Measurements from ENCODE around the gene GORASP2. TPM values are rescaled to one million over a fixed set of nuclear protein-coding genes. Genes with fewer than 3 reads are reported as not detected.

Gene GORASP2
- total and polyA plus RNA-seq, 2 of the 8 experiments (the other 6 are each of a cell fraction or from before 2014, with no cell fraction given), result 86.8 to 214 TPM

DNA sequence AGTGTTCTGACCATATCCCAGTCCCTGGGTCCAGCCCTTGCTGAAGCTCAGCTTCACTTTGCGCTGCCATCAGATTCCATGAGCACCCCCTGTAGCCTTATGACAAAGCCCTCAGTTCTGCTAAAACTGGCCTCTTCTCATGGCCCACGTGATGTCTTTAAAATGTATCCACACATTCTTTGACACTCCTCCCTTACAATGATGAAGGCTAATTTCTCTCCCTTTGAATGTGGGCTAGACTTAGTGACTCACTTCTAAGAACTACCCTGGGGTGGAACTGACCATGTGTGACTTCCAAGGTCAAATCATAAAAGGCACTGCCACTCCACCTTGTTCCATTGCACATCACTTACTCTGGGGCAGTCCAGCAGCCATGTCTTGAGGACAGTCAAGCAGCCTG is 45.4 kb upstream of the GORASP2 start:
- H3K56ac ChIP-seq (replicated peaks; ENCODE audit: insufficient read length, low read depth, low read length), result no peak overlapping the region
- no peak overlapping the region for H3K9ac ChIP-seq (replicated peaks in 1 of 4; ENCODE audit: extremely low read depth in 1 of 4, low read depth in 3 of 4, low read length in 3 of 4)
- H3K79me1 ChIP-seq (ENCODE audit: low read depth, low read length), result no peaks in the 10 kb centered on the region
- no peak overlapping the region for H2AK5ac ChIP-seq (ENCODE audit: low read depth, low read length)
- FAIRE-seq (no peak), DNase-seq (ENCODE audit: low read depth in 1 of 2, low spot score in 2 of 2) (no peak)
- no peak overlapping the region for H4K8ac ChIP-seq (ENCODE audit: extremely low read depth, insufficient read depth, low read length)
- 0 out of 2 replicates have a peak overlapping the region, but pooled peaks have one; percentile 24 for H2BK15ac ChIP-seq (ENCODE audit: low read length)
- no peaks in the 10 kb centered on the region for H4K20me1 ChIP-seq (replicated peaks in 1 of 2; ENCODE audit: control insufficient read depth in 1 of 2, insufficient read depth in 2 of 2, low read length in 2 of 2)
- no peaks in the 10 kb centered on the region for H3K4me1 ChIP-seq (replicated peaks in 1 of 4; ENCODE audit: control insufficient read depth in 3 of 4, insufficient read depth in 4 of 4, low read length in 3 of 4)
- H3K4ac ChIP-seq (replicated peaks; ENCODE audit: insufficient read length, low read depth, low read length), result no peak overlapping the region
- H3K9me3 ChIP-seq (ENCODE audit: insufficient read depth in 2 of 2, low read depth in 1 of 2, low read length in 1 of 2), result no peaks in the 10 kb centered on the region
- no peak overlapping the region for H3K23ac ChIP-seq (ENCODE audit: insufficient read length)
- H3K36me3 ChIP-seq (ENCODE audit: control insufficient read depth in 2 of 4, insufficient read depth in 4 of 4, low read length in 3 of 4), result no peaks in the 10 kb centered on the region
- no peak overlapping the region for H2BK120ac ChIP-seq (replicated peaks; ENCODE audit: low read depth, low read length)
- TF ChIP-seq CREB1 (IDR thresholded peaks at IDR 0.05) (no peak), KDM1A (IDR thresholded peaks at IDR 0.05; ENCODE audit: borderline replicate concordance, low read length) (no peak), TEAD4 (IDR thresholded peaks at IDR 0.05; ENCODE audit: low read depth, low read length) (no peak), YY1 (IDR thresholded peaks at IDR 0.05; ENCODE audit: low read depth, low read length) (no peak), CTBP2 (IDR thresholded peaks at IDR 0.05; ENCODE audit: borderline replicate concordance, insufficient read depth, insufficient read length, low read length) (no peak), TCF12 (IDR thresholded peaks at IDR 0.05; ENCODE audit: low read depth, low read length) (no peak), SAP30 (IDR thresholded peaks at IDR 0.05; ENCODE audit: insufficient read depth, insufficient replicate concordance, low read length) (no peak), SIX5 (IDR thresholded peaks at IDR 0.05; ENCODE audit: low read depth, low read length) (no peak), HDAC6 (IDR thresholded peaks at IDR 0.05; ENCODE audit: low read depth, low read length) (no peak), MAFK (IDR thresholded peaks at IDR 0.05; ENCODE audit: low read depth, low read length) (no peak)
- TF ChIP-seq, protein P1, sequence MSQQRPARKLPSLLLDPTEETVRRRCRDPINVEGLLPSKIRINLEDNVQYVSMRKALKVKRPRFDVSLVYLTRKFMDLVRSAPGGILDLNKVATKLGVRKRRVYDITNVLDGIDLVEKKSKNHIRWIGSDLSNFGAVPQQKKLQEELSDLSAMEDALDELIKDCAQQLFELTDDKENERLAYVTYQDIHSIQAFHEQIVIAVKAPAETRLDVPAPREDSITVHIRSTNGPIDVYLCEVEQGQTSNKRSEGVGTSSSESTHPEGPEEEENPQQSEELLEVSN (IDR thresholded peaks at IDR 0.05), result no peak
- TF ChIP-seq, protein P2, sequence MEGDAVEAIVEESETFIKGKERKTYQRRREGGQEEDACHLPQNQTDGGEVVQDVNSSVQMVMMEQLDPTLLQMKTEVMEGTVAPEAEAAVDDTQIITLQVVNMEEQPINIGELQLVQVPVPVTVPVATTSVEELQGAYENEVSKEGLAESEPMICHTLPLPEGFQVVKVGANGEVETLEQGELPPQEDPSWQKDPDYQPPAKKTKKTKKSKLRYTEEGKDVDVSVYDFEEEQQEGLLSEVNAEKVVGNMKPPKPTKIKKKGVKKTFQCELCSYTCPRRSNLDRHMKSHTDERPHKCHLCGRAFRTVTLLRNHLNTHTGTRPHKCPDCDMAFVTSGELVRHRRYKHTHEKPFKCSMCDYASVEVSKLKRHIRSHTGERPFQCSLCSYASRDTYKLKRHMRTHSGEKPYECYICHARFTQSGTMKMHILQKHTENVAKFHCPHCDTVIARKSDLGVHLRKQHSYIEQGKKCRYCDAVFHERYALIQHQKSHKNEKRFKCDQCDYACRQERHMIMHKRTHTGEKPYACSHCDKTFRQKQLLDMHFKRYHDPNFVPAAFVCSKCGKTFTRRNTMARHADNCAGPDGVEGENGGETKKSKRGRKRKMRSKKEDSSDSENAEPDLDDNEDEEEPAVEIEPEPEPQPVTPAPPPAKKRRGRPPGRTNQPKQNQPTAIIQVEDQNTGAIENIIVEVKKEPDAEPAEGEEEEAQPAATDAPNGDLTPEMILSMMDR (IDR thresholded peaks at IDR 0.05; ENCODE audit: control extremely low read depth in 1 of 3, insufficient read depth in 1 of 3, low read depth in 1 of 3, low read length in 3 of 3), result no peak
- ChIA-PET POLR2A (ENCODE audit: partially characterized antibody) (no interaction called here), CTCF (ENCODE audit: partially characterized antibody) (interaction anchor here (1.1 to 5.8 kb wide), 2 partner anchors 10 to 417 kb away, joined by 3 to 54 read pairs; no protein-coding TSS in a partner anchor)
- no peak overlapping the region for H2BK12ac ChIP-seq (ENCODE audit: low read depth, low read length)
- H3K23me2 ChIP-seq (ENCODE audit: low read depth, low read length), result no peaks in the 10 kb centered on the region; the same call in 1 of the 2 replicates
- H4K5ac ChIP-seq (ENCODE audit: insufficient read length, low read depth, low read length), result no peak overlapping the region
- WGBS, 2 experiments (ENCODE audit: extremely low coverage in 1 of 2, insufficient coverage in 1 of 2, insufficient read length in 1 of 2, insufficient replicate concordance in 2 of 2, low coverage in 1 of 2, low lambda C conversion rate in 2 of 2, missing lambda C conversion rate in 1 of 2), result 93% methylated on average over 2 of the region's 2 CpGs; no CpG with 5 or more reads in 1 of the 2 experiments
- no peak overlapping the region for H4K91ac ChIP-seq (replicated peaks; ENCODE audit: insufficient read length, low read length)
- no peaks in the 10 kb centered on the region for H3K79me2 ChIP-seq (ENCODE audit: control insufficient read depth in 1 of 2, insufficient read depth in 2 of 2, low read length in 2 of 2)
- no peak overlapping the region for H2BK5ac ChIP-seq (ENCODE audit: low read depth, low read length)
- H3K27me3 ChIP-seq (replicated peaks in 1 of 4; ENCODE audit: control insufficient read depth in 3 of 4, extremely low read depth in 1 of 4, insufficient read depth in 3 of 4, low read length in 3 of 4), result no peaks in the 10 kb centered on the region
- H3K18ac ChIP-seq (ENCODE audit: extremely low read depth, low read length), result no peak overlapping the region
- H3K14ac ChIP-seq (ENCODE audit: insufficient read length), result no peak overlapping the region
- no peak overlapping the region for H3K4me3 ChIP-seq (ENCODE audit: extremely low read depth in 1 of 4, insufficient read depth in 2 of 4, low read depth in 3 of 4, low read length in 4 of 4)
- H3K27ac ChIP-seq (ENCODE audit: low read depth, low read length), result no peak overlapping the region
- no peak overlapping the region for H2BK20ac ChIP-seq (ENCODE audit: low read length)
- no peak overlapping the region for H3K4me2 ChIP-seq (ENCODE audit: insufficient read depth in 1 of 2, low read depth in 2 of 2, low read length in 2 of 2)
- H2AFZ ChIP-seq (ENCODE audit: low read length), result no peak overlapping the region

Measured in H1 (cell line).